Muscle of back (tissue), 13 donors: Measurements from ENCODE around the gene TBC1D3. TPM values are rescaled to one million over a fixed set of nuclear protein-coding genes. Genes with fewer than 3 reads are reported as not detected.
"Not testable (repeated sequence)": the region's sequence is repeated elsewhere in the genome, so short reads cannot be mapped to it uniquely, and the experiment has no call there.

Source experiments
- DNase-seq, 3 donors: peaks; one replicate each; pipeline versions ENCODE4 v3.0.0 to v3.0.0-alpha.2; 2013
- long read RNA-seq, 9 donors: transcript quantifications; one replicate each; lab custom pipeline, GENCODE V29; 2026
- polyA plus RNA-seq, 10 donors: library from polyadenylated mRNA; unstranded; fragments of 120-200 nt; gene quantifications; one replicate each; pipeline ENCODE4 v1.2.1, GENCODE V29; 2013; ENCODE audit not compliant: insufficient read length in 10 of 10

TBC1D3 gene
- polyA plus RNA-seq = 1 to 10 TPM in 2 of 10 donors, under 1 TPM in 1, not detected in 7; 0.72 to 5.8 (median 1.8) TPM
- long read RNA-seq, donor 1 = 0 reads
- long read RNA-seq, donor 2 = 0 reads
- long read RNA-seq, donor 3 = 0 reads
- long read RNA-seq, donor 4 = 0 reads
- long read RNA-seq, donor 5 = 0 reads
- long read RNA-seq, donor 6 = 0 reads
- long read RNA-seq, donor 7 = 0 reads
- long read RNA-seq, donor 8 = 0 reads
- long read RNA-seq, donor 9 = 0 reads

DNA sequence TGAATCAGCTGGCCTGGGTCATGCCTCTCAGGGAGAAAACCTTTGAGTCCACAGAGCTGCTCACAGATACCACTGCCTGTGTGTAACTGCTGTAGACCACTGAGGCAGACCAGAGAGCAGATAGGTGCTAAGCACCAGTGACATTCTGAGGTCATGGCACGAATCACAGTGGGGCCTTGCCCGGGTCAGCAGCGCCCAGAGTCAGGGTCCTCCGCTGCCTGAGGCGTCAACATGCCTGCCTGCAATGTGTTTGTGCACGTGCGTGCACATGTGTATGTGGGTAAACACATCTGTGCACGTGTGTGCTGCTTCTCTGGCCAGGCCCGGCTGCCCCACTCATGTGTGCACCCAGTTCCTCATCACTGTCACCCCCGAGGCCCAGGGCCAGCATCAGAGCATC, at the start of gene TBC1D3:
TSS of gene TBC1D3 (minus strand) at position 101 of the 400 bp plus-strand sequence. CDS start 1,526 bp downstream, outside the sequence.
- DNase-seq = not testable (repeated sequence)

DNA sequence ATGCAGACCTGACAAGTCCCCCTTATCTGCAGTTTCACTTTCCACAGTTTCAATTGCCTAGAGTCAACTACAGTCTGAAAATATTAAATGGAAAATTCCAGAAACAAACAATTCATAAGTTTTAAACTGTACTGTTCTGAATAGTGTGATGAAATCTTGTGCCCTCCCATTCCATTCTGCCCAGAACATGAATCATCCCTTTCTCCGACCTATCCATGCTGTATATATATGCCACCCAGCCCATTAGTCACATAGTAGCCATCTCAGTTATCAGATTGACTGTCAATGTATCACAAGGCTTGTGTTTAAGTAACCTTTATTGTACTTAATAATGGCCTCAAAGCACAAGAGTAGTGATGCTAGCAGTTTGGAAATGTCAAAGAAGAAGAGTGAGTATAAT, 40.4 kb upstream of the TBC1D3 start:
- not testable (repeated sequence) for DNase-seq

DNA sequence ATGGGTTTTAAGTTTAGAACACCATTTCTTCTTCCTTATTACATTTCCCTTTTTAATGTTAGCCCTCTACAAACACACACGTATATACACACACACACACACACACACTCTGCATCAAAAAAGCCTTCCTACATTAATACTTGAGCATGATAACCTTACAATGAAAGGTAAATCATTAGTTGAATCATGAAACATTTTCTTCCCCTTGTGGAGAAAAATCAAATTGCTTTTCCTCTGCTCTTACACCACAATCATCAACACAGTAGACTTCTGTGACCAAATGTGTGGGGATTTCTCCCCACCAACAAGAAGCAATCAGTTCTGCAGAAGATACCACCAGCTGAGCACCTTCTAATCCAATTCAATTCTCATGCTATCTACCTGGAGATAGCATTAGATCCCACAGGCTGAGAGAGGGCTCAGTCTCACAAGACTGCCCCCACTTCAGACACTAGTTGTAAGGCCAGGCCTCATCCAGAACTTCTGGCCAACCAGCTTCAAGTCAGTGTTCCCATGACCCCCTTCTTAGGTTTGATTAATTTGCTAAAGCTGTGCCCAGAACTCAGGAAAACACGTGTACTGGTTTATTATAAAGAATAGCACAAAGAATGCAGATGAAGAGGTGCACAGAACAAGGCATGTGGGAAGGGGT, 33.6 kb upstream of the TBC1D3 start:
- not testable (repeated sequence) for DNase-seq

DNA sequence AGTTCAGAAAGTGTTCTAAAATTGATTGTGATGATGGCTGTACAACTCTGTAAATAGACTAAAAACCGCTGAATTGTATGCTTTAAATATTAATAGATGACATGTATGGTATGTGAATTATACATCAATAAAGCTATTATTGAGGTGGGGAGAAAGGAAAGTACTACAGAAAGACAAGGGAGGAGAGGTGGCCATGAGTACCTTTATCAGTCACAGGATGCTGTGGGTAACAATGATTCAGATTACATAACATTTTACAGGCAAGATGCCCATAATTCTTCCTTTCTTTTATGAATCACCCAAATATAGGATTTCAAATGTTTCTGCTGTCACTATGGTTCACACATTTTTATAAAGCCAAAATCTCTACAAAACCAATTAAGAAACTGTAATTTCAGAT, 28.5 kb upstream of the TBC1D3 start:
- not testable (repeated sequence) for DNase-seq

- not testable (repeated sequence) for DNase-seq
Measured at GRCh38 chr17:38200271-38200670, 7.9 kb upstream of the TBC1D3 start.

DNA sequence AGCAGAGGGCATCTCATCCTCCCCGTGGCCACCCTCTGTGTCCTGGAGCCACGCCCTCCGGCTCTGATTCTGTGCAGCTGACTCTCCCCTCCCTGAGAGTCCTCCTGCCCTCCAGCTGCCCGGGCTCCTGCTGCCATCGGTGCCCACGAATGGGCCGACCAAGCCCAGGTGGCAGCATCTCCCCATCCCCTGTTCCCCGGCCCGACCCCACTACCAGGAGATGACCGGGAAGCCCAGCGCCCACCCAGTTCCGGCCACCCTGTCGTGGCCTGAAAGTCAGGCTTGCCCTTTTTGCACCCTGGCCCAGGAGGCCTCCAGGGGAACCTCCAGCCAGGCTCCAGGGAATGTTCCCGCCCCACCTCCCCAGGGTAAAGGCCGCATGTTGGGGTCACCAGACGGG, 57.5 kb downstream of the TBC1D3 start:
- not testable (repeated sequence) for DNase-seq

Other genes starting within 250 kb of the TBC1D3 start
- 10 to 100 TPM in 7 of 10 donors, 1 to 10 TPM in 3; 1.4 to 28.1 (median 13.8) TPM for gene TBC1D3L, start 203.5 kb downstream of the TBC1D3 start, polyA plus RNA-seq
- 1 to 10 TPM in 7 of 10 donors, under 1 TPM in 2, not detected in 1; 0.78 to 4.9 (median 1.5) TPM for gene TBC1D3D, start 188.6 kb downstream of the TBC1D3 start, polyA plus RNA-seq
- 1 to 10 TPM in 3 of 10 donors, under 1 TPM in 1, not detected in 6; 0.94 to 3.9 (median 2.2) TPM for gene TBC1D3C, start 123.9 kb downstream of the TBC1D3 start, polyA plus RNA-seq
- gene TBC1D3E, start 64.6 kb downstream of the TBC1D3 start, polyA plus RNA-seq = 1 to 10 TPM in 1 of 10 donors, not detected in 9; 3.1 TPM
- gene MRPL45, start 104.6 kb upstream of the TBC1D3 start, polyA plus RNA-seq = 10 to 100 TPM; 50.7 to 68.8 (median 56.3) TPM
- gene GPR179, start 151.4 kb upstream of the TBC1D3 start, polyA plus RNA-seq = 1 to 10 TPM in 1 of 10 donors, under 1 TPM in 9; 0.15 to 1.5 (median 0.36) TPM
- 10 to 100 TPM; 12.2 to 19.1 (median 15.3) TPM for gene SOCS7, start 159.3 kb upstream of the TBC1D3 start, polyA plus RNA-seq
- 10 to 100 TPM; 23.0 to 47.7 (median 31.3) TPM for gene ARHGAP23, start 235.9 kb upstream of the TBC1D3 start, polyA plus RNA-seq